ENCODE measurements around the gene ITPK1.

Gene ITPK1

DNA sequence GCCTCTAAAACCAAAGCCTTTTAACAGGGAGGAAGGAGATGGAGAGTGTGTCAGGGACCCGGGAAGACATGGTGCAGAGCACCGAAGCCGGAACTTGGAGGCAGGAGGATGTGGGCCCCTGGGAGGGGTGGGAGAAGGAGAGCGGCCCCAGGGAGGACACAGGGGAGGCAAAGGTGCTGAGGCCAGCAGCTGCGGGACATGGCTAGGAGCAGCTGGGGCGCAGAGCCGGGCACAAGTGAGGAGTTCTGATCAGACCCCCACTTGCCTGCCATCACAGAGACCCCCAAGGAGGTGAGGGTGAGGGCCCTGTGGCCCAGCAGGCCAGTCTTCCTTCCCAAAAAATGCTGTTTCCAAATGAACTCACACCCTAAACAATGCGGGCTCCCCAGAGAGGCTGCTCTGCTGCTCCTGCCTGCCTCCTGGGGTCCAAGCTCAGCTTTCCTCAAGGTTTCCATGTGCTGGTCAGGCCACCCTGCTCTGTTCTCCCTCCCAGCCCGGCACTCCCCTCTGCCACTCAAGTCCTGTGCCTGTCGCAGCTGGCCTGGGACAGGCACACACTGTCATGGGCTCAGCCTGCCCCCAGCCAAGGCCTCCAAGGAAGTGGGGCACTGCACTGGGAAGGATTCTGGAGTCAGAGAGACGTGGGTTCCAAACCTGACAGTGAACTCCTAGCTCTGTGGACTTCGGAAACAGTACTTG lies 168.7 kb downstream of the ITPK1 start:
- DNase-seq: no peak

DNA sequence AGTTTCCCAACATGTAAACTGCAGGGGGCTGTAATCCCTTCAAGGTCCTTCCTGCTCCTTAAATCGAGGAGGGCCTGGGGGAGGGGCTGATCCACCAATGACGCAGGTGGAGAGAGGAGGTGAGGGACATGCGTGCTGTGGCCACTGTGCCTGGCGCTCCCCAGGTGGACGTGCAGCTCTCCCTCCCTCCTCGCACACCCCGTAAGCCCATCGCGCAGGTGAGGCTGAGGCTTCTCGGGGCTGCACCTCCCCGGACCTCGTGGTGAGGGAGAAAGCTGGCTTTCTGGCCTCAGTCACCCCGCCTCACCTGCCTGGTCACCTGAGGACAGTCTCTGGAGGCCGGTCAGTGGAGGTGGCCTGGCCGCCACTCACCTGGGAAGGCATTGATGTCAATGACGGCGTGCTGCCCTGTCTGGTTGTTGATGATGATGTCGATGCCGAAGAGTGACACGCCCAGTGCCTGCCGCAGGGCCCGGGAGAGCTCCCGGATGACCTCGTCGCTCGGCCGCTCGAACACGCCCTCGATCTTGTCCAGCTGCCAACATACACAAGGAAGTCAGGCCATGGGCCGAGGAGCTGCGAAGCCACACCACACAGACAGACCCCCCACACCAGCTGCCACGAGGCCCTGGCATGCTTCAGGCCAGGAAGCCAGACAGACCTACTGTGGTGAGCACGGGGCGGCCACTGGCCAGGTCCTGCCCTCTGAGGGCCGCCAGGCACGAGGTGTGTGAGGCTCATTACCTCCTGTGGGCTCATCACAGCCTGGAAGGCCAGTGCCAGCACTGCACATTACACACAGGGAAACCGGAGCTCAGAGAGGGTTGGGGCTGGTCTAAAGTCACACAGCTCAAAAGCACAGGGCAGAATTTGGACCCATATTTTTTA lies 169.5 kb downstream of the ITPK1 start:
- no peak for DNase-seq

DNA sequence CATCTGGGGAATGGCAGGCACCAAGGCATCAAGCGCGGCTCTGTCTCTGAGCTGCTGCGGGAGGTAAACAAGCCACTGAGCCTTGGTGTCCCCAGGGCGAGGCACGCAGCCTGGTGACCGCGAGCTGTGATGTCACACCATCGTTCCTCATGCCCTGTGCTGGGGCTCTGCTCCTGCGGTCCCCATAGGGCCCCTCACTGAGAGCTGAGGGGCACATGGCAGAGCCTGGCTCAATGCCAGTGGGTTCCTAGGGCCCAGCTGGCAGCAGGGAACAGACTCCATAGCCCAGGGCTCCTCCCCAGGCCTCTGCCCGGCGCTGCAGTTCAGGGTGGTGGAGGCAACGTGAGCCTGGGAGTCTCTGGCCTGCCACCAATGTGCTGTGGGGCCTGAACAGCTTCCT lies 170.2 kb downstream of the ITPK1 start:
- DNase-seq: no peak

DNA sequence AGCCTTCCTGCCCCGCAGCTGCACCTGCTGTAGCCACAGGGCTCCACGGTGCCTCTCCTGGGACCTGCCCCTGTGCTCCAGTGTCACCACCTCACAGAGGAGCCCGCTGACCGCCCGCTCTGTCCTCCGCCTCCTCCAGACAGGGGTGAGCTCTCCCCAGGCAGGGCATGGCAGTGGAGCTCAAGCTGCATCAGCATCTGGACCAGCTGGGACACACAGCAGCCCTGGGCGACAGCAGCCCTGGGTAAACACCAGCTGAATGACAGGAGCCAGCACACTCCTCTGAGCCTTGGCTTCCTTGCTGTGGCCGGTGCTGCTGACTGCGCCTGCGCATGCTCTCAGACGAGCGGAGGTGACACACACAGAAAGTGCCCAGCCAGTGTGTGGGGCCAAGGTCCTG lies 170.7 kb downstream of the ITPK1 start:
- DNase-seq: no peak

DNA sequence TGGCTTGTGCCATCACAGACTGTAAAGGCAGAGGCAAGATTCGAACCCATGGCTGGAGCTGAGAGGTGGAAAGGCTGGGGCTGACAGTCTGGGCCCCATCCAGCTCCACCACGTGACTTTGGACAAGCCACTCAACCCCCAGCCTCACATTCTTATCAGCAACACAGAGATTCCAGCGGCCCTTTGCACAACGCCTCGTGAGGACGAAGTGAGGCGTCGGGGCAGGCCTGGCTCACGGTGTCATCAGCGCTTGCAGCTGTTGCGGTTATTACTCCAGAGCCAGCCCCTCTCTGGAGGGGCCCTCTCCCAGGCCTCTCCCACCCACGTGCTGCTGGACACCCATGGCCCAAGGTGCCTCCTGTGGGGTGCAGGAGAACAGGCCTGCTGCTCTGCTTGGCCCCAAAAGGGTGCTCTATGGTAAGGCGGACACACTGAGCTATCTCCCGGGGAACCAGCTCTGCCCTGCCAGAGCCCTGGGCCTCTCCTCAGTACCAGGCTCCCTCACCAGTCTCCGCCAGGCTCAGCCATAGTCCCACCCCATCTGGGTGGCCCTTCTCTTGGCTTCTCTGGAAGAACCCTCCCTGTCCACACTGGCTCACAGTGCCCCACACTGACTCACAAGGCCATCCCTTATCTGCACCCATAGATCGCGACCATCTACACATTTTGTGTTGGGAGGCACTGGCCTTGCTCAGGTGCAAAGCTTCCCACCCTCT lies 171.7 kb downstream of the ITPK1 start:
- no peak for DNase-seq

DNA sequence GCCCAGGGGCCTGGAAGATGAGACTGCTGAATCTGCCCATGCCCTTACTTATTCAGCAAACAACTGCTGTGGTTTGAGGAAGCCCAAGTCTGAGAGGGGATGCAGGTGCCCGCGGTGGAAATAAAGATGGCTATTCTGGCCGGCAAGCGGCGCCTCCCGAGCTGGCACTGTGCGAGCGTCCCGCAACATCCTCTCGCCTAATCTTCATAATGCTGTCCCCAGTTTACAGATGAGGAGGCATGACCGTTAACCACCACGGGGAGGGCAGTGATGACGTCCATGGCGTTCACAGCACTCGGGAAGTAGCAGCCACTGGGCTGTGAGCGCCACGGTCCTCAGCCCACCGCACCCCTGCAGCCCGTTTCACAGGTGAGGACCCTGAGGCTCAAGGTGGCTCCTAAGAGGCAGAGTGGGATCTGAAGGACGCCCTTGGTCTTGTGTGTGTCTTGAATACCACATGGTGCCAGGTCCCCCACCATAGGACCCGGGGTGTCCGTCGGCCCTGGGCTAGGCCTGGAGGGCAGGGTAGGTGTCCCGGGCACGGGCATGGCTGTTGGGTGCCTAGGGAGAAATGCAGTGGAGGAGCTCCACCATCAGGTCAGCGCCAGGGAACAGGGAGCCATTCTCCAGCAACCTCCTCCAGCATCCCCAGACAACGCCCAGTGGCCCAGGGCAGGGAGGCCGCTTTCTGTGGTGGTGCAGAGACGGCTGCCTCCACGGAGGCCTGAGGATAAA lies 172.6 kb downstream of the ITPK1 start:
- DNase-seq: no peak

DNA sequence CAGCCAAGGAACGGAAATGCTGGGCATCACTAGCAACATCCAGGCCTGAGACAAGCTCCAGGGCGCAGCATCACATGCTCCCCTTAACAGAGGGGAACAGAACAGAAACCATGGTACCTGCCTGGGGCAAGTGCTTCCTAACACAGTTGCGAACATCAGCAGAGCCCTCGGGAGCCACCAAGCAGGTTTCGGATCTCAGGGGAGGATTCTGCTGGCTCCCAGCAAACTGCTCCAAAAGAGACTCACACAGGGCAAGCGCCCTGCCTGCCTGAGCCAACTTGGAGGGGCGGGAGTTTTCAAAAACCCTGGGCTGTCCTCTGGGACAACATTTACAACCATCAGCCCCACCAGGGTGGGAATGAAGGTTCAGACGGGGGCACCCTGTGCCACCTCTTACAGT lies 173.1 kb downstream of the ITPK1 start:
- no peak for DNase-seq

DNA sequence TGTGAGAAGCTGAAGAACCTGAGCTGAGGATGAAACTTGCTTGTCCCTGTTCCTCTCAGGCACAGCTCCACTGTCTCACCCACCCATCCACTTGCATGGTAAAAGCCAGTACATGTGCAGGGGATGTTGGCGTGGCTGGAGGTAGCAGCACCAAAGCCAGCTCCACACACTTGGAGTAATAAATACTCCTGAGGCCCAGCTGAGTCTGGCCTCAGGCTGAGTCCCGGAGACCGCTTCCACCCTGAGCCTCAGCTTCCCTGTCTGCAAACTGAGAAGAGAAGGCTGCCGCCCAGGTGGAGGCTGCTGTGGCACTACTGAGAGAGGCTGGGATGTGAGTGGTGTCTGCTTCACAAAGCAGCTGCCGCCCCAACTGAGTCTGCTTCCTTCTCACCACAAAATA lies 173.6 kb downstream of the ITPK1 start:
- no peak for DNase-seq

DNA sequence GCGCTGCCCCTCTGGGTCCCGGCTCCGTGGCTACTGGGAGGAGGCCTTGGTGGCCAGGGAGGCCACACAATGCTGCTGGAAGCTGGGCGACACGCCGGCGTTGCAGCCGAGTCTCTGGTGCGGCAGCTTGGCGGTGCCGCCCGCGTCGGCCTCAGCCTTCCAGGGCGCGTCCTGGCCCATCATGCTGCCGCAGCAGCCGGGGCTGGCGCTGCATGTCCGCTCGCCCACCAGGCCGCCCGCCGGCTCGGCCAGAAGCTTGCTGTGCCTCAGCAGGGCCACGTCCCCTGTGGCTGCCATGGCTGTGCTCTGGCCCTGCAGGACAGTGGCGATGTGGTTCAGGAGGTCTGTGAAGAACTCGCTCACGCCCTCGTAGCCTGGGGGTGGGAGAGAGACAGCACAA lies 174.2 kb downstream of the ITPK1 start:
- no peak for DNase-seq

DNA sequence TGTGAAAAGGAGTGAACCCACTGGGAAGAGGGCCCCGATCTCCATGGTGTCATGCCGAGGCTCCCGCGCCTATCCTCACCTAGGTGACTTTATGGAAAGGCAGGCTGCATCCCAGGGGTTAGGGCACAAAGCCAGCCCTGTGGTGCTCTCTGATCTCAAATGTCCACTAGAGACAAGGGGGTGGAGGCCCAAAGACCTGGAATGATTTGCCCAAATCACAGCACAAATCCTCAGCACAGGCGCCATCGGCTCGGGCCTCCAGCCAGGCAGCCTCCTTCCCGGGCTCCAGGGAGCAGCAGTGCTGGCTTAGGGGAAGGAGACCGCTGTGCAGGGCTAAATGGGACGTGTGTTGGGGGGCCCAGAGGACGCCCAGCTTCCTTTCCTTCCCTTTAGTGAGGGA lies 175.2 kb downstream of the ITPK1 start:
- no peak for DNase-seq

DNA sequence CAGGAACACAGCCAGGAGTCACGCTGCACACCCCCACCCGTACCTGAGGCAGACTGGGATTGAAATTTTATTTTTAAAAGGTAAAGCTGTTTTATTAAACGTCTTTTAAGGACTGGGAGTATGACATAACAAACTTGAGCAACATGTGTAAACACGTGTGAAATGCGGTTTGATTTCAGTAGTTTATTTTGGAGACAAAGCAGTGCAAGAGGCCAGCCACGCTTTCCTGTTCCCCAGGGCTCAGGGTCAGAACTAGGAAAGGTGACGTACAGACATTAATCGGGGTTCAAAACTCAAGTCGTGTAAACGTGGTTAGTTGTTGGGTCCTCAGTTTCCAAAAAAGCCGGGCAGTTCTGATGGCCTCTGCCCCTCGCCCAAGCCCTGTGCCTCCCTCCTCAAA lies 176.0 kb downstream of the ITPK1 start:
- DNase-seq: no peak

DNA sequence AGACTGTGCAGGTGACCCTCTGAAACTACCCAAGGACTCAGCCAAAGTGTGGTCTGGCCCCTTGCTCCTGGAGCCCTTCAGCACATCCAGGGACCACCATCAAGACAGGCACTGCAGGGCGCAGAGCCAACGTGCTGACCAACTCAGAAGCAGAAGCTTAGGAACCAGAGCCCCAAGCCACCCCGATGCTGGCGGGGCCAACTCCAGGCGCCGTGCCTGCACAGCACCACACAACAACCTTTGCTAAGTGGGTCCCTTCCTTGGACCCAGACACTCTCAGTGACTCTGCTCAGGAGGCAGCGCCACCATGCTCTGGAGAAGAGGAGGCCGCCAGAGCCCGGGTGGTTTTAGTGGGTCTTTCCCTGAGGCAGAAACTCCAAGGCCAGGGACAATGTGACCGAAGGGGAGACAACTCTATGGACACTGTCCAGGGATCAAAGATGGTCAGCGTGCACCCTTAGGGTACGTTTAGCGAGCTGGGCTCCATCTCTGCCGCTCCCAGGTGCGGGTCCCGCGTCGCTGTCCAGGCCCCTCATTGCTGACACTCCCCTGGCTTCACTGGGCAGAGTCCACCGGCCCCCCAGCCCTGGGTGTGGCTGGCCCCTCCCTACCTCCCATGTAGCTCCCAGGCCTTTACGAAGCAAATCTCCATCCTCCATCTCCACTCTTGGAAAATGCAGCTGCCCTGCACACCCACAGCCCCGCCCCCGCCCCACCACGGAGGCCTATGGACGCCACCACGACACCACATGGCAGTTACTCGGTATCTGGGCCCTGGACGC lies 176.6 kb downstream of the ITPK1 start:
- DNase-seq: no peak

DNA sequence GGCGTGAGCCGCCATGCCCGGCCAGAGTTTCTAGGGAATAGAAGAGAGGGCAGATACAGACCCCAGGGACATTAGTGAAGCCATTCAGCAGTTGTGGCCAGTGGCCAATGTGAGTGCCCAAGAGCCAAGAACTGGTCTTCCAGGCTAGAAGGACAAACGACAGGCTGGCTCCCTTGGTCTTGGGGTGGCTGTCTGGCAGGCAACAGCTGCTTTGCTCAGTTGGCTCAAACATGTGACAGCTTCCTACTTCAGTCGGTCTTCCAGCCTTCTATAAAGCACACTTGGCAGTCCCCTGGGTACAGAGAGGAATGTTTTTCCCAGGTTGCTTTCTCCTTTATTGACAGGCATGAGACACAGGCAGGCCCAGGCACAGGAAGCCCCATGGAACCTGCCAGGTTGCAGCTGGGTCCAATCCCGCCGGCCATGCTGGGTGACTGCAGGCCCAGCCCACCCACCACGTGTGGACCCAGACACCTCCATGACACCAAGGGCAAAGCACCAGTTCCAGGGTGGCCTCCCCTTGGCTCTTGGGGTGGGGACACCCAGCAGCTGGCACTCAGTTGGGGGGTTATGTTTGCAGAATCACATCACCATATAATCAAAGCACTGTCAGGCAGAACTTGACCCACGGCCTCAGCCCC lies 177.4 kb downstream of the ITPK1 start:
- DNase-seq: no peak

DNA sequence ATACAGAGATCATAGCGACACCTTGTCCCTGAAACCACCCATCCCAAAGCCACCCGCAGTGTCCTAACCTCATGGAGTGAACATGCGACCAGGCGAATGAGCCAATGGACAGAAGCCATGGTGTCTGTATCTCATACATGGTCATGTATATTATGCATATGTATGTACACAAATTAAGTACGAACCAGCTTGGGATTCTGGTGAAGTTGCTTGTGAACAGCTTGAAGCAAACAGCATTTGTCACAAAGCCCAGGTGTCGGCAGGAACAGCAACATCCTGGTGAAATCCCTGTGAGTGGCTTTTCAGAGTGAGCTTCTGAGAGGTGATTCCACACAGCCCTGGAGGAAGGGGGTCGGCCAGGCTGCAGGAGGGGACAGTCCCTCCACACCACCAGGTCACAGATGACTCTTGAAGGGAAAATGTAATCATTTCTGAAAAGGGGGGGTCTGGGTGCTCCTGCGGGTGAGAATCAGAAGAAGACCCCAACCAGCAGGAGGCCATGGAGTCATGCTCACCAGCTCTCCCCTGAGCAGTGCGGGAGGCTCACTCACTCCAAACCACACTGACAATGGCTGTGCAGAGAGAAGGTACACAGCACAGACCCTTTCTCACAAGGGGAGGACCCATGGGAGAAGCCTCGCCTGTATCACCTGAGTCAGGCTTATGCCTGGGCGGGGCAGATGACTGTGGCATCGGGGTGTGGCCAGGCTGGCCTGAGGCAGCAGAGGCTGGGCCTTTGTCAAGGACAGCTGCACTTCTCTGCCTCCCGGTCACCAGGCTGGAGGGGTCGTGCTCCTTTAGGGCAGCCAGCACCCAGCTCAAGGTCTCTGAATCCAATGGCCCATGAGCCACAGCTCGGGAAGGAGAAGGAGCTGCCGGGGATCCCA lies 178.4 kb downstream of the ITPK1 start:
- DNase-seq: no peak

DNA sequence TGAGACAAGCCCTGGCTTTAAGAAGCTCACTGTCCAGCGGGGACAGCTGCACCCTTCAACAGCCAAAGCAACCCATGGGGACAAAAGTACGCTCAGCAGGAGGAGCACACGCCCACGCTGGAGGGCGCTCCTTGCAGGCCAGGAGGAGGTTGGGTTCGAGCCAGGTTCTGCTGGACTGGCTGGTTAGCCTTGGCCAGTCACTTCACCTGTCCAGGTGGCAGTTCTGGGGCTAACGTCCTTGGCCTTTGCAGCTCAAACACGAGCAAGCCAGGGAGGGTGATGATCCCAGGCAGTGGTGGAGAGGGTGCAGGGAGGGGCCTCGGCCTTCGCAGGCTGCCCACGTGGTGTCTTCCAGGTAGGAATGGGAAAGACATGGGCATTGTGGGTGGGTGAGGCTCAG lies 179.6 kb downstream of the ITPK1 start:
- no peak for DNase-seq

DNA sequence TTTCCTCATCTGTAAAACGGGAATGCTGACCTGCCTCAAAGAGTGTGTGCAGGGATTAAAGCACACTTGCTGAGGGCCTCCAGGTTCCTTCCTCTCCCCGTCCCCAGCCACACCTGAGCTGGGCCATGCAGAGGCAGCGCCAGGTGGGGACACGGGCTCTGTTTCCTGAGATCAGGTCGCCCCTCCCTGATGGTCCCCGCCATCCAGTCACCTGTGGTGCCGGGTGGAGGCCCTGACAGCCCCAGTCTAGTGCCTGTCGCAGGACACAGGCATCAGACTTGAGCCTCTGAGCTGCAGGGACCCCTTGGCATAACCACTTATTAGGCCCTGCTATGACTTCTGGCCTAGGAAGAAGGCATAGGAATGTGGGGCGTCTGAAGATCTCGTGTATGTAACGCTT lies 180.3 kb downstream of the ITPK1 start:
- no peak for DNase-seq

DNA sequence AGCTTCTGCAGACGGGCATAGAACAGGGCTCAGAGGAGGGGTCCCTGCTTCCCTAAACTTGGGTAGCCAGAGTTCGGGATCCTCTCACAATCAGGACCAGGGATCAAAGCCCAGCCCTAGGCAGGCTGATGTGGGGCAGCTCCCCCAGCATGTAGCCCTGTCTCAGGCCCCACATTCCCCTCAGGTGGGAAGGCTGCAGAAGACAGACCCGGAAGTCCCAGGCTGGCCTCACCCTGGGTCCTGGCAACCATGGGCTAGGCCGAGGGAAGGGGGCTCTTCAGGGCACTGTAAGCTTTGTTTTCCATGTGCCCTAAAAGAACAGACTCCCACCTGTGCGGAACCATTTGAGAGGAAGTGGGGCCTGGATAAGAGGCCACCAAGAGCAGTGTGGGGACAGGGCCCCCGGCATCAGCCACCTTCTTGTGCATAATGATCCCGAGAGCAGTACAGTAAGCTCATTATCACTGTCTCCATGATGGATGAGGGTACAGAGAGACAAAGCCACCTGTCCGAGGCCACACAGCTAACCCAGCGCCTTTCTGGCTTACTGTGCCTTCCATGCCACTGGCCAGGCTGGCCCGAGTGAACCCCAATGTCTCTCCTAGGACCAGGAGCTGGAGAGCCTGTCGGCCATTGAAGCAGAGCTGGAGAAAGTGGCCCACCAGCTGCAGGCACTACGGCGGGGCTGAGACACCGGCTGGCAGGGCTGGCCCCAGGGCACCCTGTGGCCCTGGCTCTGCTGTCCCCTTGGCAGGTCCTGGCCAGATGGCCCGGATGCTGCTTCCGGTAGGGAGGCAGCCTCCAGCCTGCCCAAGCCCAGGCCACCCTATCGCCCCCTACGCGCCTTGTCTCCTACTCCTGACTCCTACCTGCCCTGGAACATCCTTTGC lies 181.3 kb downstream of the ITPK1 start:
- no peak for DNase-seq

DNA sequence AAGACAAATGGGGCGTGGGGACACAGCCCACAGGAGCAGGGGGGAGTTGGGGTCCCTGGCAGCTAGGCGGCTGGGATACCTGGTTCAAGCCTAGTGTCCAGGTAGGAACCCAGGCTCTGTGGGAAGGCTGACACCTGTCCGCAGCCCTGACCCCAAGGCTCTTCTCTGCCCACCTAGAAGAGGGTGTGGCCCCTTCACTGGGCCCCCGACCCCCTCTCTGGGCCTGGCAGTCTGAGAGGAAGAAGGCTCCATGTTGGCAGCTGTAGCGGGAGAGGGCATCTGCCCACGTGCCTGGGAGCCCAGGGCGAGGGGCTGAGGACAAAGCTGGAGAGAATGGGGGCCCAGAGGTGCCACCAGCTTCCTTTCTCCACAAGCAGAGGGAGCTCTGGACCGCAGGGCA lies 182.2 kb downstream of the ITPK1 start:
- no peak for DNase-seq

All from SW 1271 (cell line).